CD4-positive, alpha-beta T cell treated with Interleukin-4 for 1 hour (primary cell): Measurements from ENCODE around the gene SLC22A23.
A peak's percentile ranks its signal among the peaks of the same experiment; 100 is the strongest.

Source experiments
- DNase-seq, 2 donors: peaks; one replicate each; pipeline ENCODE4 v3.0.0-alpha.2; 2020 to 2022

The SLC22A23 gene

DNA sequence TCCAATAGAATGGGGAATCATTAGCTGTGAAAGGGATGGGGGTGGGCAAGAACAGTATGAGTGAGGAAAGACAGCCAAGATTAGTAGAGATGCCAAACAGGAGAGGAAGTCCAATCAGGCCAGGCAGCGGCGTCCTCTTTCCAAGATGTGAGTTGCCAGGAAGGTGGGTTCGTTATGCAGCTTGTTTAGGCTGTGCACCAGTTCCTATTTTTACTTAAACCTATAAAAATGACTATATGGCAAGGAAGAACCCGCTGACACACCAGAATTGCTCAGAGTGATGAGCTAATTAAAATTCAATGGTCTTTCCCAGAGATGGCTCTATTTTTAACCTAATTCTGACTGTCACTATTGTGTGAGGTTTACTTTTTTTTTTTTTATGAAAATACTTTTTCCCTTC lies 88.2 kb downstream of the SLC22A23 start:
- DNase-seq = no peak

DNA sequence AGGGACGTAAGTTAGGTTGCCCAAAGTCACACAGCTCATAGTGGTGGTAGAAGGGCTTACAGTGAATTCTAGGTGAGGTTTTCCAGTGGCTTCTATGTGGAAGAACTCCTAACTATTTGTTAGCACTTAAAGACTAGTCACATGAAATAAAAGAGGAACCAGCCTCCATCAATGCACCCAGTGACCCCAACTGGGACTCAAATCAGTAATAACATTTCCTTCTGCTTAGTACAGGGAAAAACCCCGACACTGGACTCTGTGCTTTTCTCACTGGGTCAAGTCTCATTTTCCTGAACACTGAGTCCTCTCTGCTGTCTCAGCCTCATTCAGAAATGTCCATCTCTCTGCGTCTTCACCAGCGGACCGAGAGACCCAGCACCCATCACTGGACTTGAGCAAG lies 89.2 kb downstream of the SLC22A23 start:
- DNase-seq = peak in 1 of 2 donors; percentile 15

DNA sequence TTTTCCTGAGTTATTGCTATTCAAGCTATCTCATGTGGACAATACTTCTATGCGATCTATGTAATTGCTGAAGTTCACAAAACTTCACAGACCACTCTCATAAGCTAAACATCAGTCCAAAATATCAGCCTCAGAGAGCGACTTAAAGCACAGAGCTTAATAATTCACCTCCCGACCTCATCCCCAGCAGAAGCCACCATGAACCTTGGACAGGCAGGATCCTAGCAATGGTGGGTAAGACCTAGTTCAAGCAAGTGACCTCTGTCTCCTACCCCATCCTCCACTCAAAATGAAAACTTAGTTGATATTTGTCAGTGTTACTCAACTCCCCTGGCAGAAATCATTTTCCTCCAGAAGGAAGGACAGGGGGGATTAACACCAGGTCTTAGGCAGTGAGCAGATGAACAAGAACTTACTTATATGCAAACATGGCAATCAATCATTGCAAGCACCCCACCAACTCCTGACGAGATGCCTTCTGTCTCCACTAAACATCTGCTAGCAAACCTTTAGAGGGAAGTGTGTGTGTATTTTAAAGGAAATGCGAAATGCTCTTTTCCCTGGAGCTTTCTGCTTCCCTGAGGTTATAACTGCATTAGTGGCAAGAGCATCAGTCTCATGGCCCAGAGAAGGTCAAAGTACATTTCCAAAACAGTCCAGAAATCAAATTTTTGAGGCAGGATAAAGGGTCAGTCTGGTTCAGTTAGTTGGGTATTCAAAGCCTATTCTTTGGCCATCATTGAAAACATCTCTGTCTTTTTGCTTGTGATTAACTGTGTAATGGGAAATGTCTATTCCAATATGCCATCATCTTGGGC lies 90.0 kb downstream of the SLC22A23 start:
- no peak for DNase-seq

DNA sequence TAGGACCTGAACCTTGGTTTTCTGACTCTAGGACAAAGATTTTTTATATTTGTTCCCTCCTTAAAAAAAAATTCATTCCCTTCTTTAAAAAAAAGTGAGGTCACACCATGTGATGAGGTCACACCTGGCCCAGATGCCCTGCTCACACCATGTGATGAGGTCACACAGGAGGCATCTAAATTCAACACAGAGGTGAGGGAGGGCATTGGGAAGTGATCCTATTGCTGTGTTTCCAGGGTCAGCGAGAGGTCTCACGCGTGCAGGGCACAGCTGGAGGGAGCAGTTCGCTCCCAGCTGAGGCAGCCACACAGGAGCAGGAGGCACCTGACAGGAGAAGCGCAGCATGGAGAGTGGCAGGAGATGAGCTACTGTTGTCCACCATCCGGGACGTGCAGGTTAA lies 92.5 kb downstream of the SLC22A23 start:
- DNase-seq = no peak

DNA sequence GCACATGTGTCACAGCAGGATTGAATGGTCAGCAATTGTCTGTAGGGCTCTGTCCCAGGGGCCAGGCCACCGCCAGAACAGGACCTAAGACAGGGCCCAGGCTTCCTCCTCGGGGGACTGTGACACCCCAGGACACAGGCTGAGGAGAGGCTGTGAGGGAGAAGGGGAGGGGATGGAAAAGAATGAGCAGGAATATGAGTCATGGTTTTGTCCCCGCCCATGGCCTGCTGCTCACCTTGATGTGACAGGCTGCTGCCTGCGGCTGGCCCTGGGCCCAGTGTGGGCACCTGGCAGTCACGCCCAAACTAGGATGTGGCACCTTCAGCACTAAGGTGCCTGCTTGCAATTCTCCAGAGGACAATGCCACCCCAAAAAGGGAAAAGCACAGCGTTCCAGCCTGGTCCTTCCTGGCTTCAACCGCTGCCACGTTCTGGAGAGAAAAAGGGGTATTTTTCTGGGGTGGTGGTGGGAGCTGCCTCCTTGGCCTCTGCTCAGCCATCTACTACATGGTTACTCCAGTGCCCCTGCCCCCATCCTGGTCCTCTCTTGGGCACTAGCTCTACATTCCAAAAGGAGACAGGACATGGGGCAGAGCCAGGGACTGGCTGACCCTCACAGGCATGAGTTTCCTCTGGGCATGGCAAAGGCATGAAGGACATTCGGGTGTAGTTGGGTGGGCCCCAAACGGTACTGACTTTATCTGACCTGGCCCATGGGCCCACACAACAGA lies 93.4 kb downstream of the SLC22A23 start:
- DNase-seq = no peak

DNA sequence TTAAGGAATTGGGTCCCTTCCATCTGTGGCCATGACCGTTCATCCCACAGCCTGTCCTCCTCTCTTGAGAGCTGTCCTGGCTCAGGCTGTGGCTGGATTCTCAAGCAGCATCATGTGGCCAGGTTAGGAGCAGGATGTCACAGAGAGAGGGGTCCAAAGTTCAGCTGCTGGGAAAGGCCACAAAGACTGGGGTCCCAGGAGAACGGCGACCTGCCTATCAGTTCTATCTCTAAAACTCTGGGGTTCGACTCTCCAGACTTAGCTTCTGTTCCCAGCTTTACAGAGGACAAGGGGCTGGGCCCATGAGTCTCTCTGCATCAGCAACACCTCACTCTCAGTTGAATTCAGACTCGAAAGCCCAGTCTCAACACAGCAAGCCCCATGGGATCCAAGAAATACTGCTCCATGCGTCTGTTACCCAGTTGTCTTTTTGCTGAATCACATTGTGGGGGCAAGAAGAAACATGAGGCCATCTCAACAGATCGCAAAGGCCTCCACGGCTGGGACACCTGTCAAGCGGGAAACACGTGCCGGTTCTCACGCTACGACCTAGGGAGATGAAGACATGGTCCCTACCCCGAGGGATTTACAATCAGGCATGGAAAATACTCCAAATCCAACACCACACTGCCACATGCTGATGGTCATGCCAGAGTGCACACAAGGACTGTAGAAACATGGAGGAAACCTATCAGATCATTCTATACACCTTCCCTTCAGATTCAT lies 95.4 kb downstream of the SLC22A23 start:
- DNase-seq = no peak

DNA sequence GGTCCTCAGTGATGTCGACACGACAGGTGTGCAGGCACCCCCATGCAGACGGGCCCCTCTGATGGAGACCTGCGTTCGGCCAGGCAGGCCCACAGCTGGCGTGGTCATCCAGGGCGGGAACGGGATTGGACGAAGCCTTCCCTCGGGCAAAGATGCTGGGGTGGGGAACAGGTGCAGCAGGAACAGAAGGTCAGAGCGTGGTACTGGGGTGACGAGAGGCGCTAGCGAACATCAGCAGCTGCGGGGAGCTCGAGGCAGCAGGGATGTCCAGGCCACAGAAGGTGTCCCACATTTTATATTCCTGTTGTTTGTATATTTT lies 96.2 kb downstream of the SLC22A23 start:
- DNase-seq = no peak

DNA sequence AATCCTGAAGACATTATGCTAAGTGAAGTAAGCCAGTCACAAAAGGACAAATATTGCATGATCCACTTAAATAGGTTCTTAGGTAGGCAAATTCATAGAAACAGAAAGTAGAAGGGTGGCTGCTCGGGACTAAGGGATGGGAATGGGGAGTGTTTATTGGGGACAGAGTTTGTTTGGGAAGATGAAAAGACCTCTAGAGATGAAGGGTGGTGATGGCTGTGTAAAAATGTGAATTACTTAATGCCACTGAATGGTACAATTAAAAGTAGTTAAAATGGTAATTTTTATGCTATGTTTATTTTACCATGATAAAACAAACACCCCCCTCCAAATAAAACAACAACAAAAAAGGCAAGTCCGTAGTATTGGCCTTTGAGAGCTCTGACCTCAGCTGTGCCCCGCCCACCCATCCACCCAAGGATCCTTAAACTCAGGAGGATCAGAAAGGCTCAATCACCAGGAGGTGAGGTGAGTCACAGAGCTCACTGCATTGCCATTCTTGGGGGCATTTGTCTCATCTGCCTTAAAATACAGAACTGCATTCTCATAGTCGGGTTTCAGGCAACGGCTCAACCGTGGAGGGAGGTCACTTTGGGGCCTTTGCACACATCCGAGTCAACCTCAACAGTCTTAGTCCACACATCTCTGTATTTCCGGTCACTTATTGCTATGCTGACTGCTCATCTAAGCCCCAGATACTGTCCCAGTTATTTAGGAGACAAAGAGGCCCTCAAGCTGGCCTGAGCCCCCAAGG lies 96.7 kb downstream of the SLC22A23 start:
- DNase-seq = no peak

DNA sequence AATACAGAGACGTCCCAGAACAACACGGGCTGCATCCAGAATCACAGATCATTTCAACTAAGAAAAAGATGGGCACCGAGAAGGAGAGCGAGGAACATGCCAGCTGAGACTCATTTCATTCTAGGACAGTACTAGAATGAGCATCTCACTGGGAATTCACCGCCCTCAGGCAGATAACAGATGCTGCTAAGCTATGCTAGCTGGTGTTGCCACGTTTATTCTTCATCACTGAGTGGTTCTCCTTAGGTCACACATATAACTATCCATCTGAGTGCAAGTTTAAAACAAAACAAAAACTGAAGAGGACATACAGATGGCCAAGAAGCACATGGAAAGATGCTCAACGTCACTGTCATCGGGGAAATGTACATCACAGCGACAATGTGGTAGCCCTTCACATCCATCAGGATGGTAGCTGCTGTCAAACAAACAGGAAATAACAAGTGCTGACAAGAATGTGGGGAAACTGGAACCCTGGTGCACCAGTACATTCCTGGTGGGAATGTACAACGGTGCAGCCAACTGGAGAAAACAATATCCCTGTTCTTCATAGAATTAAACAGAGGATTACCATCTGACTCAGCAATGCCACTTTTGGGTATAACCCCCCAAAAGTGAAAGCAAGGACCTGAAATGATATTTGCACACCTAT lies 97.6 kb downstream of the SLC22A23 start:
- DNase-seq = no peak

DNA sequence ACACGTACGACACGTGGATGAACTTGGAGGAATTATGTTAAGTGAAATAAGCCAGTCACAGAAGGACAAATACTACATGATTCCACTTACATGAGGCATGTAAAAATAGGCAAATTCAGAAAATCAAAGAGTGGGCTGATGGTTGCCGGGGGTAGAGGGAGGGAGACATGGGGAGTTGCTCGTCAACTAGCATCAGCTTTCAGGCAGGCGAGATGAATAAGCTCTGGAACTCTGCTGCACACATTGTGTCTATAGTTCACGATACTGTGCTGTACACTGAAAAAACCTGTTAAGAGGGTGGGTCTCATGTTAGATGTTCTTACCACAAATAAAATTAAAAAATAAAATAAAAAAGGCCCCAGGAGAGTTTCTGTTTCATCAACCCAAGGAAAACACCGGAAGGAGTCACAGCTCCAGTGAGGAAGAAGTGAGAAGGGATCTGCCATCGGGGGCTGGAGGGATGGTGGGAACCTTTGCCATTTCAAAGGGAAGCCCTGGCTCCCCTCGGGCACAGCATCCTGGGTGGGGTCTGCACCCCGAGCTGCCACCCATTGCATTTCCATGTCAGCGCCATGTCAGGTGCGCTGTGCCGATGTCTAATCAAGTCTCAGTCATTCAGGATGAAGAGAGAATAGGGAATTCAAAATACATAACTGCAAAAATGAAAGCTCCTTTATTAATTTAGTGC lies 98.3 kb downstream of the SLC22A23 start:
- no peak for DNase-seq

DNA sequence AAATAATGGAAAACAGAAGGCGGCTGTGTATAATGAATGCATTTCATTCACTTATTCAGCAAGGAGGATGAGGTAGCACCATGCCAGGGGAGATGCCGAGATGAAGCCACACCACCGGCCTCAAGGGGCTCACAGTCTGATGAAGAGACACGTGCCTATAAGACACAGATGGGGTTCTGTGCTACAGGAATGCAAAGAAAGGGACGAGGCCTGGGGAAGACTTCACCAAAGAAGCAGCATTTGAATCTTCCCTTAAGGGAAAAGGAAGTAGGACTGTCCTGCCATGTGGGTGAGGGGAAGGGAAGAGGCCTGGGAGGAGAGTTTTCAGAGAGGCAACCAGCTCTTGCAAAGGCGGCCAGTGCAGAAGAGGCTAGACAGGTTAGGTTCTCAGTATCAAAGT lies 99.2 kb downstream of the SLC22A23 start:
- DNase-seq = no peak

DNA sequence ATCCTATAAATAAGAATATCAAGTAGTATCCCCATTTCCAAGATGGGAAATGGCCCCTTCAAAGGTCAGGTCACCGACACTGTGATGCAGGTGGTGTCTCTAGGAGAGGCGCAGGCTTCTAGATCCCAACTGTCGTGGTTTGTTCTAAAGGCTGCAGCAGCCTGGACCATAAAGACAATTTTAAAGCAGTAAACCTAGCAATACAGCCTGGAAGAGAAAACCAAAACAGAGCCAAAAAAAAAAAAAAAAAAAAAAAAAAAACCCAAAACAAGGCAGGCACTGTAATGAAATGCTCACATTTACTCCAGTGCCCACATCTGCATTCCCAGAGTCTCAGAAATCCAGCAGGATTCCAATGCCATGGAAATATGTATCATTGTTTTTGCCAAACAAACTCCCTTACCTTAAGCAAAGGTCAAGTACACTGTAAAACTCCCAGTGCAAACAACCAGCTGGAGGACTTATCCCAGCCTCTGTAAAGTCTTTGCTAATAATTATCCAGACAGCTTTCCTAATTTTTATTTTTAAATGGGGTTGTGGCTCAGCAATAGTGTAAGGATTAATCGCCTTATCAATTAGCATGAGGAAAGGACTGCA lies 99.9 kb downstream of the SLC22A23 start:
- DNase-seq = no peak

DNA sequence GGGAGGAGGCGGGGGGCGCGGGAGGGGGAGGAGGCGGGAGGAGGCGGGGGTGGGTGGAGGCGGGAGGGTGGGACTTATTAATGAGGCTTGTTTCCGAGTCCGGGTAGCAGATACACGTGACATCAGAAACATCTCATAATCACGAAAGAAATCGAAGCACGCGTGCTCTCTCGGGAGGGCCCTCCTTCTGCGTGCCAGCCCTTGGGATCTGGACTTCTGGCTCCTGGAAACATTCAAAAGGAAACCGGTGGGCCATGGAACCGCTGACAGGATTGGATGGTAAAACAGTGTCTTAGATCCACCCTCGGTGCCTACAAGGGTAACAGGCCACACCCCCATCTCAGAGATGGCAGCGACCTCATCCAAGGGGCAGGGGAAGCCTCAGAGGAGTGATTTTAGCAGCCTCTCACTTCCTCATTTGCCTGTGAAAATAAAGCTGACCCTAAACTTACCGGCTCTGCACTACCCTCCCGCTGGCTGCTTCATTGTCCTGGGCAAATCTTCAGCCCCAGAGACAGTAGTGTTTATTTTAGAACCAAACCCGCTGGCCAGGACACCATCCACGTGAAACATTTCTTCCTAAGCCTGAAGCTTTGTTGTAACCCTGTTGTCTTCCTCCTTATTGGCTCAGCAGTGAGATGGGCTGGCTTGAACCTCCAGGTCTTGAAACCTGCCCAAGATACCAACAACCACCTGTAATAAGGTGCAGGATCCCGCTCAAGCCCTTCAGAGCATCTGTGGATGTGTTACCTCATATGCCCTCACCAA lies 100.6 kb downstream of the SLC22A23 start:
- peak; percentile 74 to 87 for DNase-seq

DNA sequence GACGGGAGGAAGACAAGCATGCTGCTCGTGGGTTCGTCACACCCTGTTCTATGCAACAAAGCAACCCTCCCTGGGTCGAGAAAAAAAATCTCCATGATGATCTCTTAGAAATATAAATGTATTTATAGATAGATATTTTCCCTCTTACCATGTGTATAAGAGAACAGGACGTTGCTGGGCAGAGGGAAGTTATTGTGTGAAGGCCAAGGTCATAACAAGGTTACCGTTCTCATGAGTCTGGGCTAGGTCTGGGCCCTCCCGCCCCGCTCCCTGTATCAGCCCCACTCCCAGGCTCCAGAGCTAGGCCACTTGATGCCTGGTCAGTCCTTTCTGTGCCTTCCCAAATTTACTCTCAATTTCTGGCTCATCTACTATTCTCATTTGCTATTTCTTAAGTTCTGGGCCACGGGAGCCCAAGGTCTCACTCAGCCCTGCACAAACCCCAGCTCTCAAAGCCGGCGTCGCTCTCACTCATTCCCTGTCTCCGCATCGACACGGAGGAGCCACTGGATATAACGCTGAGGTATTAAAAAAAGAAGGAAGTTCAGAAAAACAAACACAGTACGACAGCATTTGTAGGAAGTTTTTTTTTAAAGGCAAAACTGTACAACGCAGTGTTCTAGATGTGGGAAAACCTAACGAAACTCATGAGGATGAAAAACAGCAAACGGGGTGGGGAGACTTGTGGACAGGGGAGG lies 101.3 kb downstream of the SLC22A23 start:
- peak; percentile 46 to 62 for DNase-seq

DNA sequence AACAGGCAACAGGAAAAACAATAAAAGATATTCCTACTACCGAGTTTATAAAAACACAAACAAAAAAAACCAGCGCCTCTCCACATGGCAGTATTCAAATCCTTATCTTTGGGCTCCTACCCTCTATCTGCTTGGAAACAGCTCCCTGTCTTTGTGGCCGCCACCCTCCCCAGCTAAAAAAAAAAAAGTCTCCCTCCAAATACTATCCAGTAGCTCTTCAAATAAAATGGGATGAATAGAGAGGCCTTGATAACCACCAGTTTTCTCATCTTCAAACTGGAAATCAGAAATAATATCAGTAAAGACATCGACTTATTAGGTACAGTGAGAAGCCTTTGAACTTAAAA lies 101.9 kb downstream of the SLC22A23 start:
- DNase-seq = no peak

DNA sequence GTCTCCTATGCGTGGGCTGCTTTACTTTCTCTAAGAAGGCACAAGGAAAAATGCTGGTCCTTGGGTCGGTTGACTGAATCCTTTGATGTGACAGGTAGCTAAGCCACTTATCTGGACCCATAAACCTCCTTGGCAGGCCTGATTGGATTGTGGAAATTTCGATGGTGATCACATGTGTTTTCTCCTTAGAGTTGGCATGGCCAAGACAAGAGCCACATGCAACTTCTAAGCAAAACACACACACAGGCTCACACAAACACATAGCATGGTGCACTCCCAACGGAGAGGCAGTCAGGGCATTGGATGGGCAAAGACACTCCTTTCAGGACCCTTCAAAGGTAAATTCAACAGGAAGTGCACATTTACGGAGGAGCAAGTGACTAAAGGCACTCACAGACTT lies 102.9 kb downstream of the SLC22A23 start:
- DNase-seq = no peak

DNA sequence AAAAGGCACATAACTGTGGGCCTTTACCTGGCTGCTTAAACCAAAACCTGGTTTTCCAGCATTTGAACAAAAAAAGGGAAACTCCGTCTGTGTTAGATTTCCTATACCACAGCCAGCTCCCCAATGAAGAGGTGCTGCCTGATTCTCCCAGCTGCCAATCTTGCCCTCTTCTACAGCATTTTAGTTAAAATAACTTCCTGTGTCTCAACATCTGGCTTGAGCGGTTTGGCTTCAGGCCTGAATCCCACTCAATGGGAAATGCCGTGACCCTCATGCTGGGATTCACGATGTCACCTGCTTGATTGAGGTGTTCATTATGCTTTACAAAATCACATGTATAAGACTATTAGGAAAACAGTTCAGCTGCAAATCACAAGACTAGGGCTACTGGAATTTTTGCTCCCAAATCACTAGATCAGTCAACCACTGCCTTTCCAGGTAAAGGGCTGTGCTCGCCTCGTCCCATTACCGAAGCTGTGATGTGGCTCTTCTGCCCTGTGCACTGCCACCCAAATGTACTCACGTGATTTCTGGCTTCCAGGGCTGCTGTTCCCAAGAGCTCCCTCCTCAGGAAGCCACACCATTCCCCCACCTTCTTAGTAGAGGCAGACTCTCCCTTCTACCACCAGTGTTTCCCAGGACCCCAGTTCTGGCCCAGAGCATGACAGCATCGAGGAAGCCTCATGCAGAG lies 103.5 kb downstream of the SLC22A23 start:
- no peak for DNase-seq

DNA sequence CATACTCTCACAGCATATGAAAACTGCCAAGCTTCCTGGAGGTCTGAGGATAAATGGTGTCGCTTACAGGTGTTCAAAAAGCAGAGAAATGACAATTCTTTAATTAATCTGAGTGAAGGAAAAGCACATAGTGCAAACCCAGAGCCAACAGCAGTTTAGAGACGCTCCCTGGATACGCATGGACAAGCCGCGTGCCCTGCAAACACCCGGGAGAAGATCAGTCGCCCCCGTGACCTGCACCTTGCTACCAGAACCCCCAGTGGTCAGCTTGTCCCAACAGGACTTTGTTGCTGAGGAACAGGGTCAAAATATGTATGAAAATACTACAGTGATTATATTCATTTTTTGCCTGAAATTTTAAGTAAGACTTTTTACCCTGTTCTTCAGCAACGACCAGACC lies 104.2 kb downstream of the SLC22A23 start:
- DNase-seq = no peak

DNA sequence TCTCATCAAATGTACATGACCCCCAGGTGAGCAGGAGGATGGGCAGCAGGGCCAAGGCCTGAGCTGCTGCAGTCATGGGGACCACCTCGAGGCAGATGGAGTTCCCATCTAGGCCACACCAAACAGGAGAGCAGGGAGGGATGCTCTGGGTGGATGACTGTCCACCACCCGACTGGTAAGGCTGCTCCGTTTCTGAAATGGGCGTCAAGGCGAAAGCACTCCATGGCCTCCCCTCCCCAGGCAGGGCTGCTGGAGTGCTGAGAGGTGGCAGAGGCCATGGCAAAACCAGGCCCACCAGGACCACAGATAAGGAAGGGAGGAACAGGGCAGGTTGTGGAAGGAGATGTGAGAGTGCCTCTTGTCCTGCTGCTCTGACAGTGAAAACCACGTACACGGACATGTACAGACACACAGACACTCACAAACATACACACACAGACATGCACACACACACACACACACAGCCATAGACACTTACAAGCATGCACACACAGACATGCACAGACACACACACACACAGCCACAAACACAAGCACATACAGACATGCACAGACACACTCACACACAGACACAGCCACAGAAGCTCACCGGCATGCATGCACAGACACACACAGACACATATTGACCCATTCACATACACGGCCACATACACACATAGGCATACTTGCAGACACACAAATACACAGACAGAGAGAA lies 104.9 kb downstream of the SLC22A23 start:
- DNase-seq = no peak
